SK-N-SH treated with all-trans-retinoic acid at 6 μM for 48 hours (cell line): ENCODE data around the gene PBX3.

Experiments used
- ATAC-seq: fragments of 200-7000 bp; cut with Tn5 transposase; 3 replicates; pipeline ENCODE4 v1.9.1; 2020; ENCODE audit warnings: mild to moderate bottlenecking, moderate library complexity
- ARNTL ChIP-seq: fragments of 450-650 bp; formaldehyde crosslinking; IDR thresholded peaks from 2 replicates; pipeline ENCODE4 v1.5.0; 2020; ENCODE audit warnings: low read depth, mild to moderate bottlenecking, moderate library complexity, borderline replicate concordance
- BACH2 ChIP-seq: fragments of 250-450 bp; sonication (Bioruptor Pico); IDR thresholded peaks from 2 replicates; pipeline ENCODE4 v1.9.0; 2021; ENCODE audit warnings: mild to moderate bottlenecking, borderline replicate concordance
- CREB5 ChIP-seq: fragments of 250-450 bp; sonication (Bioruptor Pico); IDR thresholded peaks from 2 replicates; pipeline ENCODE4 v1.5.1; 2020; ENCODE audit warnings: low read depth, mild to moderate bottlenecking, moderate library complexity
- CSDC2 ChIP-seq: fragments of 250-450 bp; sonication (Bioruptor Pico); IDR thresholded peaks from 2 replicates; pipeline ENCODE4 v1.5.0; 2020; ENCODE audit warnings: mild to moderate bottlenecking, moderate library complexity
- CSRNP3 ChIP-seq: fragments of 250-450 bp; sonication (Bioruptor Pico); IDR thresholded peaks from 2 replicates; pipeline ENCODE4 v1.5.1; 2021; ENCODE audit warnings: mild to moderate bottlenecking, moderate library complexity
- ESRRG ChIP-seq: fragments of 250-450 bp; sonication (Bioruptor Pico); IDR thresholded peaks from 2 replicates; pipeline ENCODE4 v1.6.1; 2021; ENCODE audit warnings: mild to moderate bottlenecking
- PATZ1 ChIP-seq: fragments of 250-450 bp; sonication (Bioruptor Pico); IDR thresholded peaks from 2 replicates; pipeline ENCODE4 v1.8.0; 2020; ENCODE audit warnings: mild to moderate bottlenecking, moderate library complexity, borderline replicate concordance
- POU6F1 ChIP-seq: fragments of 250-450 bp; sonication (Bioruptor Pico); IDR thresholded peaks from 2 replicates; pipeline ENCODE4 v1.8.0; 2021; ENCODE audit warnings: low read depth, mild to moderate bottlenecking, moderate library complexity, borderline replicate concordance
- RARB ChIP-seq: fragments of 250-450 bp; sonication (Bioruptor Pico); IDR thresholded peaks from 2 replicates; pipeline ENCODE4 v1.8.0; 2021; ENCODE audit warnings: mild to moderate bottlenecking, moderate library complexity
- SNAI2 ChIP-seq: fragments of 250-450 bp; sonication (Bioruptor Pico); IDR thresholded peaks from 2 replicates; pipeline ENCODE4 v1.5.0; 2020; ENCODE audit warnings: mild to moderate bottlenecking, moderate library complexity
- TCF4 ChIP-seq: fragments of 250-450 bp; sonication (Bioruptor Pico); IDR thresholded peaks from 2 replicates; pipeline ENCODE4 v1.8.0; 2021; ENCODE audit warnings: mild to moderate bottlenecking, moderate library complexity, borderline replicate concordance
- TOX ChIP-seq: fragments of 250-450 bp; sonication (Bioruptor Pico); IDR thresholded peaks from 2 replicates; pipeline ENCODE4 v1.8.0; 2021; ENCODE audit warnings: mild to moderate bottlenecking, moderate library complexity, borderline replicate concordance
- TSHZ2 ChIP-seq: fragments of 250-450 bp; sonication (Bioruptor Pico); IDR thresholded peaks from 2 replicates; pipeline ENCODE4 v1.5.0; 2020; ENCODE audit warnings: mild to moderate bottlenecking, moderate library complexity
- ZFP3 ChIP-seq: fragments of 250-450 bp; sonication (Bioruptor Pico); IDR thresholded peaks from 2 replicates; pipeline ENCODE4 v1.5.0; 2020; ENCODE audit warnings: mild to moderate bottlenecking, moderate library complexity
- ZFP30 ChIP-seq: fragments of 450-650 bp; formaldehyde crosslinking; IDR thresholded peaks from 2 replicates; pipeline ENCODE4 v1.5.0; 2022; ENCODE audit warnings: mild to moderate bottlenecking, moderate library complexity
- ZNF70 ChIP-seq: fragments of 450-650 bp; formaldehyde crosslinking; IDR thresholded peaks from 2 replicates; pipeline ENCODE4 v1.5.0; 2020; ENCODE audit warnings: mild to moderate bottlenecking, moderate library complexity

Gene PBX3

GRCh38 chr9:125747765-125748445, 732 bp downstream of the PBX3 start:
- no peak for TF ChIP-seq TCF4 (CRISPR knock-in tag)
- TF ChIP-seq ZNF70: no peak
- TF ChIP-seq CSDC2 (CRISPR knock-in tag): no peak
- TF ChIP-seq, all 23 proteins: peak for 0
- no peak for ATAC-seq

GRCh38 chr9:125748446-125749099, 1.4 kb downstream of the PBX3 start:
- no peak for TF ChIP-seq POU6F1 (CRISPR knock-in tag)
- no peak for ATAC-seq

- TF ChIP-seq PATZ1 (CRISPR knock-in tag) (no peak), RARB (CRISPR knock-in tag) (no peak), SNAI2 (CRISPR knock-in tag) (no peak), ZFP30 (CRISPR knock-in tag) (no peak), TCF4 (CRISPR knock-in tag) (no peak), ARNTL (CRISPR knock-in tag) (no peak), CSRNP3 (CRISPR knock-in tag) (no peak), TSHZ2 (CRISPR knock-in tag) (no peak), BACH2 (CRISPR knock-in tag) (no peak), ESRRG (CRISPR knock-in tag) (no peak), TOX (CRISPR knock-in tag) (no peak), CREB5 (CRISPR knock-in tag) (no peak), ZFP3 (CRISPR knock-in tag) (no peak)
- ATAC-seq: no peak
These were observed 2.2 kb downstream of the PBX3 start for GRCh38 chr9:125749287-125749935.
